T-helper 1 cell treated with Interleukin-12 subunit alpha and Interleukin-12 subunit beta and Interleukin-4 antibody, amounts not matched to agents 30 μg/mL and 1 μg/mL, for 36 hours (primary cell): ENCODE measurements around the gene IL6R.

Experiments
- H3K27ac Mint-ChIP-seq: one replicate; pipeline ENCODE4 v1.8.0; 2021; ENCODE audit warnings: mild to moderate bottlenecking, mixed read lengths
- H3K27me3 Mint-ChIP-seq: one replicate; pipeline ENCODE4 v1.8.0; 2021; ENCODE audit warnings: low read depth, mixed read lengths
- H3K36me3 Mint-ChIP-seq: one replicate; pipeline ENCODE4 v1.8.0; 2021; ENCODE audit warnings: low read depth, mixed read lengths
- H3K4me1 Mint-ChIP-seq: one replicate; pipeline ENCODE4 v1.8.0; 2021; ENCODE audit warnings: low read depth, mixed read lengths
- H3K4me3 Mint-ChIP-seq: one replicate; pipeline ENCODE4 v1.8.0; 2021; ENCODE audit warnings: mild to moderate bottlenecking, moderate library complexity, mixed read lengths
- H3K9me3 Mint-ChIP-seq: one replicate; pipeline ENCODE4 v1.8.0; 2021; ENCODE audit warnings: mixed read lengths

IL6R gene

GRCh38 chr1:154445040-154445472 is 39.9 kb downstream of the IL6R start:
- no peak overlapping the region for H3K4me3 Mint-ChIP-seq
- no peaks in the 10 kb centered on the region for H3K9me3 Mint-ChIP-seq
- H3K4me1 Mint-ChIP-seq = peaks cover 37% of the 10 kb centered on the region
- H3K36me3 Mint-ChIP-seq = peaks cover 9% of the 10 kb centered on the region
- no peaks in the 10 kb centered on the region for H3K27me3 Mint-ChIP-seq
- peak overlapping the region; percentile 36 for H3K27ac Mint-ChIP-seq

- peaks cover 9% of the 10 kb centered on the region for H3K36me3 Mint-ChIP-seq
- H3K9me3 Mint-ChIP-seq = no peaks in the 10 kb centered on the region
- peaks cover 27% of the 10 kb centered on the region for H3K4me1 Mint-ChIP-seq
- H3K4me3 Mint-ChIP-seq = no peak overlapping the region
- peaks cover 8% of the 10 kb centered on the region for H3K27me3 Mint-ChIP-seq
- H3K27ac Mint-ChIP-seq = no peak overlapping the region
Observed at GRCh38 chr1:154446292-154446691, 41.1 kb downstream of the IL6R start.

- Mint-ChIP-seq H3K9me3 (no peaks in the 10 kb centered on the region), H3K27ac (no peak overlapping the region), H3K4me1 (peaks cover 23% of the 10 kb centered on the region), H3K4me3 (no peak overlapping the region), H3K36me3 (peaks cover 11% of the 10 kb centered on the region), H3K27me3 (peaks cover 13% of the 10 kb centered on the region)
Observed at GRCh38 chr1:154446789-154447188, 41.6 kb downstream of the IL6R start.

GRCh38 chr1:154448331-154448811 is 43.2 kb downstream of the IL6R start:
- H3K36me3 Mint-ChIP-seq = peaks cover 10% of the 10 kb centered on the region
- H3K4me1 Mint-ChIP-seq = peaks cover 21% of the 10 kb centered on the region
- no peak overlapping the region for H3K27ac Mint-ChIP-seq
- peaks cover 22% of the 10 kb centered on the region for H3K27me3 Mint-ChIP-seq
- H3K9me3 Mint-ChIP-seq = no peaks in the 10 kb centered on the region
- H3K4me3 Mint-ChIP-seq = no peak overlapping the region

GRCh38 chr1:154453161-154453560 is 48.0 kb downstream of the IL6R start:
- H3K27me3 Mint-ChIP-seq = peaks cover 25% of the 10 kb centered on the region
- no peak overlapping the region for H3K4me3 Mint-ChIP-seq
- no peaks in the 10 kb centered on the region for H3K9me3 Mint-ChIP-seq
- H3K27ac Mint-ChIP-seq = no peak overlapping the region
- H3K4me1 Mint-ChIP-seq = peaks cover 19% of the 10 kb centered on the region
- H3K36me3 Mint-ChIP-seq = peaks cover 10% of the 10 kb centered on the region

GRCh38 chr1:154453574-154454352 is 48.6 kb downstream of the IL6R start:
- H3K9me3 Mint-ChIP-seq = no peaks in the 10 kb centered on the region
- H3K4me3 Mint-ChIP-seq = no peak overlapping the region
- peaks cover 18% of the 10 kb centered on the region for H3K4me1 Mint-ChIP-seq
- no peak overlapping the region for H3K27ac Mint-ChIP-seq
- H3K36me3 Mint-ChIP-seq = peaks cover 10% of the 10 kb centered on the region
- H3K27me3 Mint-ChIP-seq = peaks cover 25% of the 10 kb centered on the region

GRCh38 chr1:154454386-154455120 is 49.4 kb downstream of the IL6R start:
- Mint-ChIP-seq H3K27ac (no peak overlapping the region), H3K36me3 (peaks cover 10% of the 10 kb centered on the region), H3K9me3 (no peaks in the 10 kb centered on the region), H3K27me3 (peaks cover 25% of the 10 kb centered on the region), H3K4me3 (no peak overlapping the region), H3K4me1 (peaks cover 18% of the 10 kb centered on the region)

- Mint-ChIP-seq H3K9me3 (no peaks in the 10 kb centered on the region), H3K27ac (no peak overlapping the region), H3K36me3 (peaks cover 12% of the 10 kb centered on the region), H3K4me1 (peaks cover 25% of the 10 kb centered on the region), H3K27me3 (peaks cover 14% of the 10 kb centered on the region), H3K4me3 (no peak overlapping the region)
Observed at GRCh38 chr1:154456631-154457030, 51.5 kb downstream of the IL6R start.

- Mint-ChIP-seq H3K4me3 (no peak overlapping the region), H3K36me3 (peaks cover 9% of the 10 kb centered on the region), H3K4me1 (peaks cover 31% of the 10 kb centered on the region), H3K27me3 (peaks cover 4% of the 10 kb centered on the region), H3K27ac (no peak overlapping the region), H3K9me3 (no peaks in the 10 kb centered on the region)
Observed at GRCh38 chr1:154459080-154459479, 53.9 kb downstream of the IL6R start.

- Mint-ChIP-seq H3K9me3 (no peaks in the 10 kb centered on the region), H3K27ac (no peak overlapping the region), H3K36me3 (peaks cover 7% of the 10 kb centered on the region), H3K27me3 (no peaks in the 10 kb centered on the region), H3K4me1 (peaks cover 31% of the 10 kb centered on the region), H3K4me3 (peak overlapping the region; percentile 5)
Observed at GRCh38 chr1:154460695-154461260, 55.6 kb downstream of the IL6R start.

GRCh38 chr1:154463512-154463990 is 58.4 kb downstream of the IL6R start:
- H3K27ac Mint-ChIP-seq = peak overlapping the region; percentile 87
- peak overlapping the region; percentile 56 for H3K4me3 Mint-ChIP-seq
- peaks cover 5% of the 10 kb centered on the region for H3K36me3 Mint-ChIP-seq
- no peaks in the 10 kb centered on the region for H3K27me3 Mint-ChIP-seq
- peaks cover 51% of the 10 kb centered on the region for H3K4me1 Mint-ChIP-seq
- no peaks in the 10 kb centered on the region for H3K9me3 Mint-ChIP-seq

GRCh38 chr1:154465621-154466195 is 60.6 kb downstream of the IL6R start:
- no peaks in the 10 kb centered on the region for H3K27me3 Mint-ChIP-seq
- H3K27ac Mint-ChIP-seq = peak overlapping the region; percentile 38
- H3K4me3 Mint-ChIP-seq = no peak overlapping the region
- H3K36me3 Mint-ChIP-seq = peaks cover 3% of the 10 kb centered on the region
- H3K4me1 Mint-ChIP-seq = peaks cover 47% of the 10 kb centered on the region
- H3K9me3 Mint-ChIP-seq = no peaks in the 10 kb centered on the region

GRCh38 chr1:154466206-154466605 is 61.1 kb downstream of the IL6R start:
- peaks cover 3% of the 10 kb centered on the region for H3K36me3 Mint-ChIP-seq
- no peaks in the 10 kb centered on the region for H3K27me3 Mint-ChIP-seq
- no peaks in the 10 kb centered on the region for H3K9me3 Mint-ChIP-seq
- no peak overlapping the region for H3K4me3 Mint-ChIP-seq
- peaks cover 44% of the 10 kb centered on the region for H3K4me1 Mint-ChIP-seq
- H3K27ac Mint-ChIP-seq = peak overlapping the region; percentile 38

- Mint-ChIP-seq H3K9me3 (no peaks in the 10 kb centered on the region), H3K27ac (no peak overlapping the region), H3K4me1 (peaks cover 40% of the 10 kb centered on the region), H3K36me3 (peaks cover 3% of the 10 kb centered on the region), H3K4me3 (no peak overlapping the region), H3K27me3 (no peaks in the 10 kb centered on the region)
Observed at GRCh38 chr1:154466921-154467417, 61.8 kb downstream of the IL6R start.
